NCI-H2107 (cell line): Measurements from ENCODE around the gene APOB.

Experiments used
- DNase-seq: peaks from one replicate; lab custom pipeline; 2025; lab: John Stamatoyannopoulos, UW

Gene APOB, protein sequence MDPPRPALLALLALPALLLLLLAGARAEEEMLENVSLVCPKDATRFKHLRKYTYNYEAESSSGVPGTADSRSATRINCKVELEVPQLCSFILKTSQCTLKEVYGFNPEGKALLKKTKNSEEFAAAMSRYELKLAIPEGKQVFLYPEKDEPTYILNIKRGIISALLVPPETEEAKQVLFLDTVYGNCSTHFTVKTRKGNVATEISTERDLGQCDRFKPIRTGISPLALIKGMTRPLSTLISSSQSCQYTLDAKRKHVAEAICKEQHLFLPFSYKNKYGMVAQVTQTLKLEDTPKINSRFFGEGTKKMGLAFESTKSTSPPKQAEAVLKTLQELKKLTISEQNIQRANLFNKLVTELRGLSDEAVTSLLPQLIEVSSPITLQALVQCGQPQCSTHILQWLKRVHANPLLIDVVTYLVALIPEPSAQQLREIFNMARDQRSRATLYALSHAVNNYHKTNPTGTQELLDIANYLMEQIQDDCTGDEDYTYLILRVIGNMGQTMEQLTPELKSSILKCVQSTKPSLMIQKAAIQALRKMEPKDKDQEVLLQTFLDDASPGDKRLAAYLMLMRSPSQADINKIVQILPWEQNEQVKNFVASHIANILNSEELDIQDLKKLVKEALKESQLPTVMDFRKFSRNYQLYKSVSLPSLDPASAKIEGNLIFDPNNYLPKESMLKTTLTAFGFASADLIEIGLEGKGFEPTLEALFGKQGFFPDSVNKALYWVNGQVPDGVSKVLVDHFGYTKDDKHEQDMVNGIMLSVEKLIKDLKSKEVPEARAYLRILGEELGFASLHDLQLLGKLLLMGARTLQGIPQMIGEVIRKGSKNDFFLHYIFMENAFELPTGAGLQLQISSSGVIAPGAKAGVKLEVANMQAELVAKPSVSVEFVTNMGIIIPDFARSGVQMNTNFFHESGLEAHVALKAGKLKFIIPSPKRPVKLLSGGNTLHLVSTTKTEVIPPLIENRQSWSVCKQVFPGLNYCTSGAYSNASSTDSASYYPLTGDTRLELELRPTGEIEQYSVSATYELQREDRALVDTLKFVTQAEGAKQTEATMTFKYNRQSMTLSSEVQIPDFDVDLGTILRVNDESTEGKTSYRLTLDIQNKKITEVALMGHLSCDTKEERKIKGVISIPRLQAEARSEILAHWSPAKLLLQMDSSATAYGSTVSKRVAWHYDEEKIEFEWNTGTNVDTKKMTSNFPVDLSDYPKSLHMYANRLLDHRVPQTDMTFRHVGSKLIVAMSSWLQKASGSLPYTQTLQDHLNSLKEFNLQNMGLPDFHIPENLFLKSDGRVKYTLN (N-terminal part only)

GRCh38 chr2:21043744-21044532 lies at the start of gene APOB:
APOB (minus strand) TSS chr2:21044073; CDS start chr2:21043945, 128 bp downstream.
- DNase-seq = no peak

- no peak for DNase-seq
Measured at GRCh38 chr2:21092308-21092869, 48.5 kb upstream of the APOB start.

- DNase-seq = no peak
Measured at GRCh38 chr2:21084401-21084800, 40.5 kb upstream of the APOB start.

- DNase-seq = no peak
Measured at GRCh38 chr2:21083482-21083881, 39.6 kb upstream of the APOB start.

DNA sequence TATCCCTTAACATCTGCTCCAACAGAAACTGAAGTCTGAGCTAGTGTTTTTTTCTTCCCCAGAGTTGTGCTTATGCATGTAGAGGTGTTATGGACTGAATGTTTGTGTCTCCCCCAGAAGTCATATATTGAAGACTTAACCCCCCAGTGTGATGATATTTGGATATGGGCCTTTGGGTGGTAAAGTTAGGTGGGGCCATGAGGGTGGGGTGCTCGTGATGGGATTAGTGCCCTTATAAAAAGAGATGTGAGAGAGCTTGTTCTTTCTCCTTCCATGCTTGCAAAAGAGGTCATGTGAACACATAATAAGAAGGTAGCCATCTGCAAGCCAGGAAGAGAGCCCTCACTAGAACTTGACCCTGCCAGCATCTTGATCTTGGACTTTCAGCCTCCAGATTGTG lies 34.4 kb upstream of the APOB start:
- no peak for DNase-seq

DNA sequence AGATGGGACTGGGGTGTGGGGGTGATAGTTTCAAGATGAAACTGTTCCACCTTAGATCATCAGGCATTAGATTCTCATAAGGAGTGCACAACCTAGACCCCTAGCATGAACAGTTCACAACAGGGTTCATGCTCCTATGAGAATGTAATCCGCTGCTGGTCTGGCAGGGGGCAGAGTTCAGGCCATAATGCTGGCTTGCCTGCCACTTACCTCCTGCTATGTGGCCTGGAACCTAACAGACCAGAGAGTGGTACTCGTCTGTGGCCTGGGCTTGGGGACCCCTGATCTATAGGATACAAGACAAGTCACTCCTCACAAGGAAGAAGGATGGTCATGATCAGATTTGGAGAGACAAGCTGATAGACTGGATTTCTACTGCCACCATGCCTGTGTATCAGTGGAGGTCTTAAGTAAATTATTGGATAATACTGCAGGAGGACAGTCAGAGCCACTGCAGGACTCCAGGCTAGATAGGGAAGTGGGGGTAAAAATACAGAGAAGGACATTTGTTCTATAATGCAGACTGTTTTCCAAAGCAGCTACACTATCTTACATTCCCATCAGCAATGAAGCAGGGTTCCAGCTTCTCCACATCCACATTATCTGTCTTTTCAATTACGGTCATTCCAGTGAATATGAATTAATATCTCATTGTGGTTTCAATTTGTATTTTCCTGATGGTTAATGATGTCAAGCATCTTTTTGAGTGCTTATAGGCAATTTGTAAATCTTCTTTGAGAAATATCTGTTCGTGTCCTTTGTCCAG lies 28.8 kb upstream of the APOB start:
- no peak for DNase-seq

- DNase-seq = no peak
Measured at GRCh38 chr2:21070341-21071257, 26.7 kb upstream of the APOB start.

- no peak for DNase-seq
Measured at GRCh38 chr2:21069746-21070340, 26.0 kb upstream of the APOB start.

DNA sequence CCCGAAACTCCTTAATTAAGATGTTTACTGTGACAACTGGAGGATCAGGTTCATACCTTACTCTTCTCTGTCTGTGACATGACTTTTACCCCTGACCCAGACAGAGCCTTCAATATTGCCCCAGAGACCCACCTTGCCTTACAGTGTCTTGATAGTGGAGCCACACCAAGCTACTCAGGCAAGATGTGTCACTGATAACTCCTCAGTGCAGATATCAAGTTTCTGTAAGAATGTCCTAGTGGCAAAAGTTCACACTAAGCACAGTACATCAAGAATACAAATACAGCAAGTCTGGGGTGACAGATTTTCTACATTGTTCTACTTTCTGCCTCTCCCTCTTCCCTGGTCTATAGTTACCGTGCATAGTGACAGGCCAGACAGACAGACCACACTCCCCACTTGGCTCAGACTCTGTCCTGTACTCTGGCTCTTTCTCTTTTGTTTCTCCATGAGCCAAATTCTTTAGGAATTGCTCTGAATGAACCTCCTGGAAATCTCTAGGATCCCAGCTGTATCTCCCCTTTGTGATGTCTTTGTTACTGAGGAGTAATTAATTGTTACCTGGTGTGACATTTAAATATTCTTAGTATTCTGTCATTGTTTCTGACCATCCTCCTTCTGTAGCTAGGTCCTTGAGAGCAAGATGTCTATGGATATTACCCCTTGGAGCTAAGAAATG lies 24.1 kb upstream of the APOB start:
- no peak for DNase-seq

- DNase-seq = no peak
Measured at GRCh38 chr2:21067125-21067524, 23.3 kb upstream of the APOB start.

GRCh38 chr2:21059885-21060610 lies 16.2 kb upstream of the APOB start:
- no peak for DNase-seq

DNA sequence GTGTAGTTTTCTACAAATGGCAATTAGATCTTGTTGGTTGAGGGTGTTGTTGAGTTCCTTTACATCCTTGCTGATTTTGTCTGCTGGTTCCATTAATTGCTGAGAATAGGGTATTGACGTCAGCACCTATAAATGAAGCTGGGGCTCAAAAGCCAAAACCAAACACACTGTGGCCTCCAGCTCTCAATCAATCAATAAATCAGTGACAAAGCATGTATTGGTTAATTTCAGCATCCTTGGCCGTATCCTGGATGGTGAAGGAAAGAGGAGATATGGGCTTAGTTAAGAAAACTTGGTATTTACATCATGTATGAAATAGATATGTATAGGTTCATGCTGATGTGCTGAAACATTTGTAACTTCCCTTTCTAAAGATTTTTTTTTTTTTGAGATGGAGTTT lies 13.2 kb upstream of the APOB start:
- no peak for DNase-seq

DNA sequence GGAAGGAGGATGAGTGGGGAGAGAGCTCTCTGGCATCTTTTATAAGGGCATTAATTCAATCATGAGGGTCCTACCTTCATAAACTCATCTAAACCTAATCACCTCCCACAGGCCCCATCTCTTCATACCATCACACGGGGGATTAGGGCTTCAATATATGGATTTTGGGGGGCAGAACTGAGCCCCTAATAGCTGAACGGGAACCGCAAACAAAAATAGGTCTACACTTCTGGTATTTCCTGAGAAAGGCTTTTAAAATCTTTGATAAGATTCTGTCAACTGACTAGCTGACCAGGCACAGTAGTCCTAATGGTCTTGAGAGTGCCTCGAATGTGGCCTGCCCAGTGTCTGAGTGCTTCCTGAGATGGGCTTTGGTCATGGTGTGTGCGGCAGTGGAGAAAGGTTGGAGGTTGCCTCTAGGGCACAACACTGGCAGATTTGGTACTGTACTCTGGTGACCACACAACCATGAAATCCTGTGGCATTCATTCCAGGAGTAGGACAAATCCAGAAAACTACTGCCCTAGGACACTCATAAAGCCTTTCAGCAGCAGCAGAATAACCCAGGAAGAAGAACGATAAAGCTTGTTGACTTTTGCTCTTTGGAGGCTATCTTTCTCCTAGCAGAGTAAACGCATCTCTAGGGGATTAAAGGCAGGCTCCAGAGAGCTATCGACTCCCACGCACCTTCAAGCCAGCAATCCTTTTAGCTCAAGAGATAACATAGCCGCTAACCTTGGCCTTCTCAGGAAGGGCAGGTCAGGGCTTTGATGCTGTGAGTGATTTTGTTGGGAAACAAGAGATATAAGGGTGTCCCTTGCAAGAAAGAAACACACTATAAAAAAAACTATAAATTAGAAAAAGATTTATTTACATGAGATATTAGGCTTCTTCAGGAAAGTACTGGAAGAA lies 12.3 kb upstream of the APOB start:
- no peak for DNase-seq

- no peak for DNase-seq
Measured at GRCh38 chr2:21055451-21055850, 11.6 kb upstream of the APOB start.

- no peak for DNase-seq
Measured at GRCh38 chr2:21054011-21054410, 10.1 kb upstream of the APOB start.

- DNase-seq = no peak
Measured at GRCh38 chr2:21052044-21052443, 8.2 kb upstream of the APOB start.
